ENCODE measurements around the gene ARHGDIG.

ARHGDIG gene

DNA sequence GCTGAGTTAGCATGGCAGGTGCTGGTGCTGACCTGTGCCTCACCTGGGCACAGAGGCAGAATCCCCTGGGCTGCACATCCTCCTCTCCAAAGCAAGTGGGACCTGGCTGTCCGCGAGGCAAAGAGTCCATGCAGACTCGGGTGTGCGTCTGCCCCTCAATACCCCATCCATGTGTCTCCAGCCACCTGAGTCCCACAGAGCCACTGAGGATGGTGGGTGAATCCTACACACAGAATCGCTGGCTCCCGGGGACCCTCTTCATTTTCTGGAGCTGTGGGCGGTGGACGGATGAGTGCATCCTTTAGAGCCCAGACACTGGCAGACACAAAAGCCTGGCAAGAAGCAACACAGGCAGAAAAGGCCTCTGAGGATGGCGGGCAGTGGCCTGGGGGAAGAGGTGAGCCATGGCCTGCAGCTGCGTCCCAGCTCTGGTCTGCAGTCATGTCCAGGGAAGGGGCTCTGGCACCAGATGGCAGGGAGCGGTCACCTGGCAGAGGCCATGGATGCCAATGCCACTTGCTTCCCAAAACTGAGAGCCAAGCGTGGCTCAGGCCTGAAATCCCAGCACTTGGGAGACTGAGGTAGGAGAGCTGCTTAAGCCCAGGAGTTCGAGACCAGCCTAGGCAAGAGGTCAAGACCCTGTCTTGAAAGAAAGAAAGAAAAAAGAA lies 42.2 kb downstream of the ARHGDIG start:
- Histone ChIP-seq H3K27me3 (ENCODE audit: insufficient read depth, poor library complexity, severe bottlenecking) (no peaks in the 10 kb centered on the region), H3K27ac (replicated peaks) (no peak overlapping the region), H3K4me3 (replicated peaks; ENCODE audit: insufficient read depth, low read length) (no peak overlapping the region)
- no peak for DNase-seq (ENCODE audit: low read depth in 1 of 2, low spot score in 1 of 2)
- TF ChIP-seq, protein P1, sequence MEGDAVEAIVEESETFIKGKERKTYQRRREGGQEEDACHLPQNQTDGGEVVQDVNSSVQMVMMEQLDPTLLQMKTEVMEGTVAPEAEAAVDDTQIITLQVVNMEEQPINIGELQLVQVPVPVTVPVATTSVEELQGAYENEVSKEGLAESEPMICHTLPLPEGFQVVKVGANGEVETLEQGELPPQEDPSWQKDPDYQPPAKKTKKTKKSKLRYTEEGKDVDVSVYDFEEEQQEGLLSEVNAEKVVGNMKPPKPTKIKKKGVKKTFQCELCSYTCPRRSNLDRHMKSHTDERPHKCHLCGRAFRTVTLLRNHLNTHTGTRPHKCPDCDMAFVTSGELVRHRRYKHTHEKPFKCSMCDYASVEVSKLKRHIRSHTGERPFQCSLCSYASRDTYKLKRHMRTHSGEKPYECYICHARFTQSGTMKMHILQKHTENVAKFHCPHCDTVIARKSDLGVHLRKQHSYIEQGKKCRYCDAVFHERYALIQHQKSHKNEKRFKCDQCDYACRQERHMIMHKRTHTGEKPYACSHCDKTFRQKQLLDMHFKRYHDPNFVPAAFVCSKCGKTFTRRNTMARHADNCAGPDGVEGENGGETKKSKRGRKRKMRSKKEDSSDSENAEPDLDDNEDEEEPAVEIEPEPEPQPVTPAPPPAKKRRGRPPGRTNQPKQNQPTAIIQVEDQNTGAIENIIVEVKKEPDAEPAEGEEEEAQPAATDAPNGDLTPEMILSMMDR (IDR thresholded peaks at IDR 0.05; ENCODE audit: insufficient read depth, low read length) = no peak
- TF ChIP-seq GABPA (IDR thresholded peaks at IDR 0.05; ENCODE audit: low read depth) (no peak), POLR2AphosphoS5 (IDR thresholded peaks at IDR 0.05; ENCODE audit: low read depth) (no peak), SPI1 (IDR thresholded peaks at IDR 0.05; ENCODE audit: borderline replicate concordance, low read depth) (no peak)
- TF ChIP-seq, protein P2, sequence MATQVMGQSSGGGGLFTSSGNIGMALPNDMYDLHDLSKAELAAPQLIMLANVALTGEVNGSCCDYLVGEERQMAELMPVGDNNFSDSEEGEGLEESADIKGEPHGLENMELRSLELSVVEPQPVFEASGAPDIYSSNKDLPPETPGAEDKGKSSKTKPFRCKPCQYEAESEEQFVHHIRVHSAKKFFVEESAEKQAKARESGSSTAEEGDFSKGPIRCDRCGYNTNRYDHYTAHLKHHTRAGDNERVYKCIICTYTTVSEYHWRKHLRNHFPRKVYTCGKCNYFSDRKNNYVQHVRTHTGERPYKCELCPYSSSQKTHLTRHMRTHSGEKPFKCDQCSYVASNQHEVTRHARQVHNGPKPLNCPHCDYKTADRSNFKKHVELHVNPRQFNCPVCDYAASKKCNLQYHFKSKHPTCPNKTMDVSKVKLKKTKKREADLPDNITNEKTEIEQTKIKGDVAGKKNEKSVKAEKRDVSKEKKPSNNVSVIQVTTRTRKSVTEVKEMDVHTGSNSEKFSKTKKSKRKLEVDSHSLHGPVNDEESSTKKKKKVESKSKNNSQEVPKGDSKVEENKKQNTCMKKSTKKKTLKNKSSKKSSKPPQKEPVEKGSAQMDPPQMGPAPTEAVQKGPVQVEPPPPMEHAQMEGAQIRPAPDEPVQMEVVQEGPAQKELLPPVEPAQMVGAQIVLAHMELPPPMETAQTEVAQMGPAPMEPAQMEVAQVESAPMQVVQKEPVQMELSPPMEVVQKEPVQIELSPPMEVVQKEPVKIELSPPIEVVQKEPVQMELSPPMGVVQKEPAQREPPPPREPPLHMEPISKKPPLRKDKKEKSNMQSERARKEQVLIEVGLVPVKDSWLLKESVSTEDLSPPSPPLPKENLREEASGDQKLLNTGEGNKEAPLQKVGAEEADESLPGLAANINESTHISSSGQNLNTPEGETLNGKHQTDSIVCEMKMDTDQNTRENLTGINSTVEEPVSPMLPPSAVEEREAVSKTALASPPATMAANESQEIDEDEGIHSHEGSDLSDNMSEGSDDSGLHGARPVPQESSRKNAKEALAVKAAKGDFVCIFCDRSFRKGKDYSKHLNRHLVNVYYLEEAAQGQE (IDR thresholded peaks at IDR 0.05; ENCODE audit: insufficient replicate concordance, low read depth) = no peak

GRCh38 chr16:324201-324450 lies 43.7 kb downstream of the ARHGDIG start:
- Histone ChIP-seq H3K4me3 (replicated peaks; ENCODE audit: insufficient read depth, low read length) (no peak overlapping the region), H3K27ac (replicated peaks) (no peak overlapping the region; the same call in 1 of the 2 replicates), H3K27me3 (ENCODE audit: insufficient read depth, poor library complexity, severe bottlenecking) (no peaks in the 10 kb centered on the region)
- TF ChIP-seq SPI1 (IDR thresholded peaks at IDR 0.05; ENCODE audit: borderline replicate concordance, low read depth) = no peak
- no peak for TF ChIP-seq GABPA (IDR thresholded peaks at IDR 0.05; ENCODE audit: low read depth)
- TF ChIP-seq, protein P2 (IDR thresholded peaks at IDR 0.05; ENCODE audit: insufficient replicate concordance, low read depth) = no peak
- TF ChIP-seq, protein P1 (IDR thresholded peaks at IDR 0.05; ENCODE audit: insufficient read depth, low read length) = no peak
- TF ChIP-seq POLR2AphosphoS5 (IDR thresholded peaks at IDR 0.05; ENCODE audit: low read depth) = no peak
- no peak for DNase-seq (ENCODE audit: low read depth in 1 of 2, low spot score in 1 of 2)

- DNase-seq (ENCODE audit: low read depth in 1 of 2, low spot score in 1 of 2) = peak in 1 of 2 experiments; percentile 58
- peak overlapping the region; percentile 64 for H3K27ac ChIP-seq (replicated peaks)
- TF ChIP-seq POLR2AphosphoS5 (IDR thresholded peaks at IDR 0.05; ENCODE audit: low read depth) = peak; percentile 64; the same call in 1 of the 2 replicates
- TF ChIP-seq GABPA (IDR thresholded peaks at IDR 0.05; ENCODE audit: low read depth) = no peak
- H3K4me3 ChIP-seq (replicated peaks; ENCODE audit: insufficient read depth, low read length) = no peak overlapping the region
- H3K27me3 ChIP-seq (ENCODE audit: insufficient read depth, poor library complexity, severe bottlenecking) = no peaks in the 10 kb centered on the region
Measured at GRCh38 chr16:324451-325334, 44.3 kb downstream of the ARHGDIG start.

- H3K4me3 ChIP-seq (replicated peaks; ENCODE audit: insufficient read depth, low read length) = no peak overlapping the region
- peak overlapping the region; percentile 64 for H3K27ac ChIP-seq (replicated peaks)
- DNase-seq (ENCODE audit: low read depth in 1 of 2, low spot score in 1 of 2) = no peak
- no peak for TF ChIP-seq POLR2AphosphoS5 (IDR thresholded peaks at IDR 0.05; ENCODE audit: low read depth)
- TF ChIP-seq, protein P2 (IDR thresholded peaks at IDR 0.05; ENCODE audit: insufficient replicate concordance, low read depth) = no peak
- no peak for TF ChIP-seq GABPA (IDR thresholded peaks at IDR 0.05; ENCODE audit: low read depth)
- TF ChIP-seq, protein P1 (IDR thresholded peaks at IDR 0.05; ENCODE audit: insufficient read depth, low read length) = no peak
- TF ChIP-seq SPI1 (IDR thresholded peaks at IDR 0.05; ENCODE audit: borderline replicate concordance, low read depth) = no peak
- no peaks in the 10 kb centered on the region for H3K27me3 ChIP-seq (ENCODE audit: insufficient read depth, poor library complexity, severe bottlenecking)
Measured at GRCh38 chr16:325375-326145, 45.2 kb downstream of the ARHGDIG start.

Data from HL-60 (cell line).